Uterus (tissue), 2 donors: ENCODE results near the gene ARFIP1.

Source experiments
- POLR2A ChIP-seq, 2 donors: fragments of 450-650 bp; IDR thresholded peaks; one replicate each; pipeline ENCODE4 v1.6.1; 2016; ENCODE audit warnings: antibody characterized with exemption in 2 of 2, mild to moderate bottlenecking in 1 of 2, moderate library complexity in 1 of 2
- TF ChIP-seq, protein P1 (sequence below), 4 experiments: fragments of 200-600 bp in 2 of 4; fragments of 450-650 bp in 2 of 4; sonication (generic) in 2 of 4; IDR thresholded peaks; one replicate each; pipeline ENCODE4 v1.5.1; 2016 to 2019; ENCODE audit warnings: antibody characterized with exemption in 4 of 4, mild to moderate bottlenecking in 2 of 4, moderate library complexity in 1 of 4

- TF ChIP-seq, protein P1, sequence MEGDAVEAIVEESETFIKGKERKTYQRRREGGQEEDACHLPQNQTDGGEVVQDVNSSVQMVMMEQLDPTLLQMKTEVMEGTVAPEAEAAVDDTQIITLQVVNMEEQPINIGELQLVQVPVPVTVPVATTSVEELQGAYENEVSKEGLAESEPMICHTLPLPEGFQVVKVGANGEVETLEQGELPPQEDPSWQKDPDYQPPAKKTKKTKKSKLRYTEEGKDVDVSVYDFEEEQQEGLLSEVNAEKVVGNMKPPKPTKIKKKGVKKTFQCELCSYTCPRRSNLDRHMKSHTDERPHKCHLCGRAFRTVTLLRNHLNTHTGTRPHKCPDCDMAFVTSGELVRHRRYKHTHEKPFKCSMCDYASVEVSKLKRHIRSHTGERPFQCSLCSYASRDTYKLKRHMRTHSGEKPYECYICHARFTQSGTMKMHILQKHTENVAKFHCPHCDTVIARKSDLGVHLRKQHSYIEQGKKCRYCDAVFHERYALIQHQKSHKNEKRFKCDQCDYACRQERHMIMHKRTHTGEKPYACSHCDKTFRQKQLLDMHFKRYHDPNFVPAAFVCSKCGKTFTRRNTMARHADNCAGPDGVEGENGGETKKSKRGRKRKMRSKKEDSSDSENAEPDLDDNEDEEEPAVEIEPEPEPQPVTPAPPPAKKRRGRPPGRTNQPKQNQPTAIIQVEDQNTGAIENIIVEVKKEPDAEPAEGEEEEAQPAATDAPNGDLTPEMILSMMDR (IDR thresholded peaks at IDR 0.05) = no peak
- TF ChIP-seq POLR2A (IDR thresholded peaks at IDR 0.05) = no peak
Observed at GRCh38 chr4:152803541-152803940, 23.8 kb downstream of the ARFIP1 start.
